Uterus (tissue), 2 donors: ENCODE data around the gene MAPT.

Experiments
- POLR2A ChIP-seq, 2 donors: fragments of 450-650 bp; IDR thresholded peaks; one replicate each; pipeline ENCODE4 v1.6.1; 2016; ENCODE audit warnings: antibody characterized with exemption in 2 of 2, mild to moderate bottlenecking in 1 of 2, moderate library complexity in 1 of 2
- TF ChIP-seq, protein P1 (sequence below), 4 experiments: fragments of 200-600 bp in 2 of 4; fragments of 450-650 bp in 2 of 4; sonication (generic) in 2 of 4; IDR thresholded peaks; one replicate each; pipeline ENCODE4 v1.5.1; 2016 to 2019; ENCODE audit warnings: antibody characterized with exemption in 4 of 4, mild to moderate bottlenecking in 2 of 4, moderate library complexity in 1 of 4

DNA sequence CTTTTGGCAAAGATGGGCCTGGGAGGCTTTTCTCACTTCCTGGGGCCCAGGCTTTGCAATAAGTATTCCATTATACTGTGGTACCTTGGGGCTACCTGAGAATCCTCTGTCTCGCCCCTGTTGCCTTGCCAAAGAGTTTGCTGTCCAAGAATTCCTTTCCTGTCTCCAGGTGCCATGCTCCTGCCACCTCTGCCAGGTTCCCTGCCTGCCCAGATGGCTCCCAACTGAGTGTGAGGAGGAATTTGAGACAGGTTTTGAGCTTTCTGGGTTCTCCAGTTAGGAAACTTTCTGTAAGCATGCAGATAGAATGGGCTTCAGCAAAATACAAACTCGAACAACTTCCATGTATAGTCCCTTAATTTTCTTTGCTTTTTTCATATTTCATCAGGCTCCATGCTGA is 5.8 kb downstream of the MAPT start:
- TF ChIP-seq POLR2A (IDR thresholded peaks at IDR 0.05) = no peak
- TF ChIP-seq, protein P1, sequence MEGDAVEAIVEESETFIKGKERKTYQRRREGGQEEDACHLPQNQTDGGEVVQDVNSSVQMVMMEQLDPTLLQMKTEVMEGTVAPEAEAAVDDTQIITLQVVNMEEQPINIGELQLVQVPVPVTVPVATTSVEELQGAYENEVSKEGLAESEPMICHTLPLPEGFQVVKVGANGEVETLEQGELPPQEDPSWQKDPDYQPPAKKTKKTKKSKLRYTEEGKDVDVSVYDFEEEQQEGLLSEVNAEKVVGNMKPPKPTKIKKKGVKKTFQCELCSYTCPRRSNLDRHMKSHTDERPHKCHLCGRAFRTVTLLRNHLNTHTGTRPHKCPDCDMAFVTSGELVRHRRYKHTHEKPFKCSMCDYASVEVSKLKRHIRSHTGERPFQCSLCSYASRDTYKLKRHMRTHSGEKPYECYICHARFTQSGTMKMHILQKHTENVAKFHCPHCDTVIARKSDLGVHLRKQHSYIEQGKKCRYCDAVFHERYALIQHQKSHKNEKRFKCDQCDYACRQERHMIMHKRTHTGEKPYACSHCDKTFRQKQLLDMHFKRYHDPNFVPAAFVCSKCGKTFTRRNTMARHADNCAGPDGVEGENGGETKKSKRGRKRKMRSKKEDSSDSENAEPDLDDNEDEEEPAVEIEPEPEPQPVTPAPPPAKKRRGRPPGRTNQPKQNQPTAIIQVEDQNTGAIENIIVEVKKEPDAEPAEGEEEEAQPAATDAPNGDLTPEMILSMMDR (IDR thresholded peaks at IDR 0.05) = no peak
